Fibroblast of skin of back (primary cell): ENCODE results near the gene VEZT.
"Not testable (repeated sequence)": the region's sequence is repeated elsewhere in the genome, so short reads cannot be mapped to it uniquely, and the experiment has no call there.

Experiments
- DNase-seq: peaks from one replicate; pipeline ENCODE4 v3.0.0-alpha.2; 2013

VEZT gene

GRCh38 chr12:95321516-95322246 lies 104.1 kb downstream of the VEZT start:
- no peak for DNase-seq

- peak; percentile 97 for DNase-seq
Measured at GRCh38 chr12:95322326-95322725, 104.7 kb downstream of the VEZT start.

- DNase-seq = peak; percentile 54
Measured at GRCh38 chr12:95323212-95323611, 105.6 kb downstream of the VEZT start.

GRCh38 chr12:95324246-95324645 lies 106.6 kb downstream of the VEZT start:
- not testable (repeated sequence) for DNase-seq

GRCh38 chr12:95325501-95325900 lies 107.9 kb downstream of the VEZT start:
- DNase-seq = no peak

- peak; percentile 48 for DNase-seq
Measured at GRCh38 chr12:95326445-95326844, 108.8 kb downstream of the VEZT start.

- DNase-seq = no peak
Measured at GRCh38 chr12:95326855-95327254, 109.2 kb downstream of the VEZT start.

GRCh38 chr12:95328708-95329107 lies 111.1 kb downstream of the VEZT start:
- peak; percentile 34 for DNase-seq

- DNase-seq = no peak
Measured at GRCh38 chr12:95335948-95336347, 118.3 kb downstream of the VEZT start.

GRCh38 chr12:95336387-95337067 lies 118.9 kb downstream of the VEZT start:
- peak; percentile 87 for DNase-seq

- no peak for DNase-seq
Measured at GRCh38 chr12:95337146-95337545, 119.5 kb downstream of the VEZT start.

GRCh38 chr12:95339086-95339788 lies 121.6 kb downstream of the VEZT start:
- DNase-seq = no peak

GRCh38 chr12:95342008-95342407 lies 124.4 kb downstream of the VEZT start:
- no peak for DNase-seq

- DNase-seq = no peak
Measured at GRCh38 chr12:95343461-95344230, 126.0 kb downstream of the VEZT start.

GRCh38 chr12:95349291-95349690 lies 131.7 kb downstream of the VEZT start:
- no peak for DNase-seq

GRCh38 chr12:95351748-95352147 lies 134.1 kb downstream of the VEZT start:
- no peak for DNase-seq
